GM12878 (cell line): Measurements from ENCODE around the gene RAD18. TPM values are rescaled to one million over a fixed set of nuclear protein-coding genes. Genes with fewer than 3 reads are reported as not detected.
A peak's percentile ranks its signal among the peaks of the same experiment; 100 is the strongest.

Source experiments
- ATF7 ChIP-seq: fragments of 450-650 bp; IDR thresholded peaks from 2 replicates; pipeline ENCODE4 v1.6.1; 2016; ENCODE audit warnings: low read depth, mild to moderate bottlenecking
- CTCF ChIP-seq, 3 experiments: IDR thresholded peaks in 2 of 3; conservative IDR thresholded peaks in 1 of 3; 2 replicates each; pipeline ENCODE4 v1.5.1; 2011; ENCODE audit warnings: low read depth in 3 of 3, low read length in 3 of 3, mild to moderate bottlenecking in 3 of 3, control low read depth in 2 of 3, moderate library complexity in 2 of 3, inconsistent platforms in 1 of 3, mixed read lengths in 1 of 3; ENCODE audit not compliant: control insufficient read depth in 2 of 3, insufficient read depth in 1 of 3; ENCODE audit errors: extremely low read depth in 1 of 3
- EP300 ChIP-seq, 2 experiments: fragments of 150-350 bp in 1 of 2; IDR thresholded peaks; 2 replicates each; pipeline ENCODE4 v1.6.1; 2011 to 2012; ENCODE audit warnings: low read depth in 2 of 2, low read length in 2 of 2, borderline replicate concordance in 1 of 2, improper control_type of control experiment in 1 of 2, inconsistent platforms in 1 of 2; ENCODE audit not compliant: control insufficient read depth in 1 of 2
- FOXK2 ChIP-seq: fragments of 450-650 bp; IDR thresholded peaks from 2 replicates; pipeline ENCODE4 v1.6.1; 2017; ENCODE audit warnings: mild to moderate bottlenecking, moderate library complexity
- HDAC6 ChIP-seq: fragments of 200-600 bp; sonication (generic); IDR thresholded peaks from one replicate; pipeline ENCODE4 v1.8.0; 2017; ENCODE audit warnings: antibody characterized with exemption; ENCODE audit not compliant: unreplicated experiment
- MTA3 ChIP-seq: IDR thresholded peaks from 2 replicates; pipeline ENCODE4 v1.6.1; 2012; ENCODE audit warnings: low read length, inconsistent platforms, borderline replicate concordance
- MYC ChIP-seq: IDR thresholded peaks from 2 replicates; pipeline ENCODE4 v1.6.1; 2011; ENCODE audit warnings: mild to moderate bottlenecking, low read length, moderate library complexity, inconsistent platforms; ENCODE audit not compliant: insufficient read depth, insufficient replicate concordance, insufficient read length, severe bottlenecking
- NFIC ChIP-seq: IDR thresholded peaks from 2 replicates; pipeline ENCODE4 v1.6.1; 2012; ENCODE audit warnings: low read depth, mild to moderate bottlenecking, inconsistent platforms, low read length, moderate library complexity
- NRF1 ChIP-seq: conservative IDR thresholded peaks from 2 replicates; pipeline ENCODE4 v1.6.1; 2011; ENCODE audit warnings: mild to moderate bottlenecking, low read depth, low read length, improper control_type of control experiment
- POLR2AphosphoS5 ChIP-seq: IDR thresholded peaks from 2 replicates; pipeline ENCODE4 v1.6.1; 2011; ENCODE audit warnings: mild to moderate bottlenecking, low read length, inconsistent platforms
- SPI1 ChIP-seq: IDR thresholded peaks from 2 replicates; pipeline ENCODE4 v1.6.1; 2011; ENCODE audit warnings: low read depth, mild to moderate bottlenecking, low read length, moderate library complexity, borderline replicate concordance; ENCODE audit not compliant: insufficient read depth
- STAT3 ChIP-seq: IDR thresholded peaks from 2 replicates; pipeline ENCODE4 v1.6.1; 2011; ENCODE audit warnings: low read depth, low read length, improper control_type of control experiment
- polyA plus RNA-seq, 11 experiments: library from polyadenylated mRNA; depleted of rRNA in 4 of 11; unstranded in 6 of 11; stranded (reverse) in 5 of 11; fragments of >200 nt; fragmentation: Nextera tagmentation in 4 of 11; fragmentation: Illumina TruSeq in 1 of 11; extraction: Ambion mirVana in 4 of 11; extraction: Trizol in 1 of 11; gene quantifications; 1 replicate in 1 of 11; 2 replicates in 10 of 11; pipeline versions ENCODE4 v1.2.1 to v1.2.3, GENCODE V29; 2011 to 2016; ENCODE audit warnings: inconsistent platforms in 2 of 11, missing spikeins in 2 of 11, low read depth in 1 of 11
- total RNA-seq, 4 experiments: library from RNA; depleted of rRNA in 3 of 4; stranded (reverse); fragments of >200 nt in 3 of 4; fragmentation: Illumina TruSeq in 1 of 4; extraction: Trizol in 1 of 4; gene quantifications; 2 replicates each; pipeline versions ENCODE4 v1.2.1 to v1.2.3, GENCODE V29; 2013 to 2021
- TF ChIP-seq, protein P1 (sequence below): IDR thresholded peaks from 2 replicates; pipeline ENCODE4 v1.6.1; 2011; ENCODE audit warnings: borderline replicate concordance, low read depth, mild to moderate bottlenecking, moderate library complexity, mixed read lengths, low read length; ENCODE audit not compliant: insufficient read depth; ENCODE audit errors: extremely low read length
- TF ChIP-seq, protein P2 (sequence below): fragments of 450-650 bp; IDR thresholded peaks from 2 replicates; pipeline ENCODE4 v1.6.1; 2017; ENCODE audit warnings: borderline replicate concordance
- TF ChIP-seq, protein P3 (sequence below): IDR thresholded peaks from 2 replicates; pipeline ENCODE4 v1.6.1; 2012; ENCODE audit warnings: mild to moderate bottlenecking, low read depth, low read length
- TF ChIP-seq, protein P4 (sequence below): fragments of 450-650 bp; IDR thresholded peaks from 2 replicates; pipeline ENCODE4 v1.6.1; 2016; ENCODE audit warnings: mild to moderate bottlenecking

RAD18 gene
- total and polyA plus RNA-seq, 10 of the 15 experiments (the other 5 are each of a cell fraction or from before 2014, with no cell fraction given): 8.7 to 38.6 (median 19.2) TPM

DNA sequence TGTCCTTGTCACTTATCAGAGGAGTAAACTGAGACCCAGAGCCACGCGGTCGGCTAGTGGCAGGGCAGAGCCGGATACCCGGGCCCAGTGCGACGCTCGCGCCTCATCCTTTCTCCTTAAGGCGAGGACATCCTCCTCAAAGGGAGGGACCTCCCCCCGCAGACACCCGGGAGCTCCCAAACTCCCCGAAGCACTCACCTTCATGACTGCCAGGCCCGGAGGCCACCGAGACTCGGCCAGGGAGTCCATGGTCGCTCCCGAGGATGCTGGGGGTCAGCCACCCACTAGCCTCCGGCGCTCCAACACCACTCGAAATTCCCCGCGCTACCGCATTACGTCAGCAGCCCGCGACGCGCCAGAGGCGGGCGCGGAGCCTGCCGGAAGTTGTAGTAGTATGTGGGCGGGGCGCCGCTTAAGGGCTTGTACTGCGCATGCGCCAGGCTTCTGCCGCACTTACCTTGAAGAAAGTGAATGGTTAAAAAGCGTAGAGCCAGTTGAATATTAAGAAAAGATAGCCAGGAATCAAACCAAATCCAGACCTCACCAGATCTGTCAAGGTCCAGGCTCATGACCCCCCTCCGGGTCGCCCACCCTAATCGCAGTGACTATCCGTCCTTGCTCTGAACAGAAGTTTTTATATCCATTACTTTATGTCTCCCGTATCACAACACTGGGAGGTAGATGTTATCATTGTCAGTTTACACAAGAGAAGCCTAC lies at the start of gene RAD18 (continued):
- TF ChIP-seq, protein P1, sequence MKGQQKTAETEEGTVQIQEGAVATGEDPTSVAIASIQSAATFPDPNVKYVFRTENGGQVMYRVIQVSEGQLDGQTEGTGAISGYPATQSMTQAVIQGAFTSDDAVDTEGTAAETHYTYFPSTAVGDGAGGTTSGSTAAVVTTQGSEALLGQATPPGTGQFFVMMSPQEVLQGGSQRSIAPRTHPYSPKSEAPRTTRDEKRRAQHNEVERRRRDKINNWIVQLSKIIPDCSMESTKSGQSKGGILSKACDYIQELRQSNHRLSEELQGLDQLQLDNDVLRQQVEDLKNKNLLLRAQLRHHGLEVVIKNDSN: no peak
- TF ChIP-seq HDAC6 (no peak), STAT3 (no peak), NFIC (peak; percentile 36; the same call in 1 of the 2 replicates), ATF7 (peak; percentile 93), POLR2AphosphoS5 (peak; percentile 43; the same call in 1 of the 2 replicates), FOXK2 (no peak), EP300 (IDR thresholded peaks at IDR 0.05; ENCODE audit: borderline replicate concordance in 1 of 2, control insufficient read depth in 1 of 2, low read depth in 2 of 2, low read length in 2 of 2) (no peak), MYC (no peak), SPI1 (no peak), NRF1 (peak; percentile 66), MTA3 (no peak), CTCF (IDR thresholded peaks at IDR 0.05 in 2 of 3, conservative IDR thresholded peaks at IDR 0.05 in 1 of 3; ENCODE audit: control insufficient read depth in 2 of 3, extremely low read depth in 1 of 3, insufficient read depth in 1 of 3, low read depth in 3 of 3, low read length in 3 of 3) (no peak)
- TF ChIP-seq, protein P2, sequence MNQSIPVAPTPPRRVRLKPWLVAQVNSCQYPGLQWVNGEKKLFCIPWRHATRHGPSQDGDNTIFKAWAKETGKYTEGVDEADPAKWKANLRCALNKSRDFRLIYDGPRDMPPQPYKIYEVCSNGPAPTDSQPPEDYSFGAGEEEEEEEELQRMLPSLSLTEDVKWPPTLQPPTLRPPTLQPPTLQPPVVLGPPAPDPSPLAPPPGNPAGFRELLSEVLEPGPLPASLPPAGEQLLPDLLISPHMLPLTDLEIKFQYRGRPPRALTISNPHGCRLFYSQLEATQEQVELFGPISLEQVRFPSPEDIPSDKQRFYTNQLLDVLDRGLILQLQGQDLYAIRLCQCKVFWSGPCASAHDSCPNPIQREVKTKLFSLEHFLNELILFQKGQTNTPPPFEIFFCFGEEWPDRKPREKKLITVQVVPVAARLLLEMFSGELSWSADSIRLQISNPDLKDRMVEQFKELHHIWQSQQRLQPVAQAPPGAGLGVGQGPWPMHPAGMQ: no peak
- TF ChIP-seq, protein P3, sequence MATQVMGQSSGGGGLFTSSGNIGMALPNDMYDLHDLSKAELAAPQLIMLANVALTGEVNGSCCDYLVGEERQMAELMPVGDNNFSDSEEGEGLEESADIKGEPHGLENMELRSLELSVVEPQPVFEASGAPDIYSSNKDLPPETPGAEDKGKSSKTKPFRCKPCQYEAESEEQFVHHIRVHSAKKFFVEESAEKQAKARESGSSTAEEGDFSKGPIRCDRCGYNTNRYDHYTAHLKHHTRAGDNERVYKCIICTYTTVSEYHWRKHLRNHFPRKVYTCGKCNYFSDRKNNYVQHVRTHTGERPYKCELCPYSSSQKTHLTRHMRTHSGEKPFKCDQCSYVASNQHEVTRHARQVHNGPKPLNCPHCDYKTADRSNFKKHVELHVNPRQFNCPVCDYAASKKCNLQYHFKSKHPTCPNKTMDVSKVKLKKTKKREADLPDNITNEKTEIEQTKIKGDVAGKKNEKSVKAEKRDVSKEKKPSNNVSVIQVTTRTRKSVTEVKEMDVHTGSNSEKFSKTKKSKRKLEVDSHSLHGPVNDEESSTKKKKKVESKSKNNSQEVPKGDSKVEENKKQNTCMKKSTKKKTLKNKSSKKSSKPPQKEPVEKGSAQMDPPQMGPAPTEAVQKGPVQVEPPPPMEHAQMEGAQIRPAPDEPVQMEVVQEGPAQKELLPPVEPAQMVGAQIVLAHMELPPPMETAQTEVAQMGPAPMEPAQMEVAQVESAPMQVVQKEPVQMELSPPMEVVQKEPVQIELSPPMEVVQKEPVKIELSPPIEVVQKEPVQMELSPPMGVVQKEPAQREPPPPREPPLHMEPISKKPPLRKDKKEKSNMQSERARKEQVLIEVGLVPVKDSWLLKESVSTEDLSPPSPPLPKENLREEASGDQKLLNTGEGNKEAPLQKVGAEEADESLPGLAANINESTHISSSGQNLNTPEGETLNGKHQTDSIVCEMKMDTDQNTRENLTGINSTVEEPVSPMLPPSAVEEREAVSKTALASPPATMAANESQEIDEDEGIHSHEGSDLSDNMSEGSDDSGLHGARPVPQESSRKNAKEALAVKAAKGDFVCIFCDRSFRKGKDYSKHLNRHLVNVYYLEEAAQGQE: no peak
- TF ChIP-seq, protein P4, sequence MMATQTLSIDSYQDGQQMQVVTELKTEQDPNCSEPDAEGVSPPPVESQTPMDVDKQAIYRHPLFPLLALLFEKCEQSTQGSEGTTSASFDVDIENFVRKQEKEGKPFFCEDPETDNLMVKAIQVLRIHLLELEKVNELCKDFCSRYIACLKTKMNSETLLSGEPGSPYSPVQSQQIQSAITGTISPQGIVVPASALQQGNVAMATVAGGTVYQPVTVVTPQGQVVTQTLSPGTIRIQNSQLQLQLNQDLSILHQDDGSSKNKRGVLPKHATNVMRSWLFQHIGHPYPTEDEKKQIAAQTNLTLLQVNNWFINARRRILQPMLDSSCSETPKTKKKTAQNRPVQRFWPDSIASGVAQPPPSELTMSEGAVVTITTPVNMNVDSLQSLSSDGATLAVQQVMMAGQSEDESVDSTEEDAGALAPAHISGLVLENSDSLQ: no peak; the same call in 1 of the 2 replicates
